NCI-H446 (cell line): ENCODE data around the gene RFX5.

Source experiments
- DNase-seq, 2 experiments: peaks; one replicate each; lab custom pipeline; 2025; lab: John Stamatoyannopoulos, UW

RFX5 gene

GRCh38 chr1:151325231-151325630, 21.8 kb downstream of the RFX5 start:
- no peak for DNase-seq

- DNase-seq = no peak
Measured at GRCh38 chr1:151324390-151324930, 22.6 kb downstream of the RFX5 start.

- no peak for DNase-seq
Measured at GRCh38 chr1:151318975-151319374, 28.1 kb downstream of the RFX5 start.

GRCh38 chr1:151315565-151316235, 31.4 kb downstream of the RFX5 start:
- no peak for DNase-seq

DNA sequence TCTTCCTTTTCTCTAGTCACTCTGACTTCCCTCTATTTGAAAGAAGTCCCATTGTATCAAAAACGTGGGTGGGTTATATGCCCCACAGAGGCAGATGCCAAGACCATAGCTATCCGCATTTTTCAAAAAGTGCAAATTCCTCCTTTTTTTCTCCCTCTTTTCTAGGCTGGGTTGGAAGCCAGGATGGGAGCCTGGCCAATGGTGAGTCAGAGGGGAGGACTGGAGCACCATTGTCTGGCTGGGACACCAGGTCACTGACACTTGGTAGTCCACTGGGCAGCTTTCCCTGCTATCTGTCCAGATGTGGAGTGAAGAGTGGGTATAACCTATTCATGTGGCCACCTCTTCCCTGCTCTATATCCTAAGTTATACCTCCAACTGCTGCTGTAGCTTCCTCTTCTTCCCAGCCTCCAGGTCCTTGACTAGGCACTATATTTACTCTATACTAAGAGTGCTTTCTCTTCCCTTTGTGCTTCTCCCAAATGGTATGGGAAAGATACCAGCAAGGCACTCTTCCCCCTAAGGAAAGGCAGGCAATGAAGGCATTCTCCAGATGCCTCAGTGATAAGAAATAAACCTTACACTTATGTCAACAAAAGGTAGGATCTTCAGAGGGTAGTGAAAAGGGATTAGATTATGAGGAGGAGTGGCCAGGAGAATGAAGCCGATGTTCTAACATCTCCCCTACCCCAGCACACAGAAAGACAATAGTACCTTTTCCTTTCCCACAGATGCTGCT, 32.7 kb downstream of the RFX5 start:
- DNase-seq = no peak

DNA sequence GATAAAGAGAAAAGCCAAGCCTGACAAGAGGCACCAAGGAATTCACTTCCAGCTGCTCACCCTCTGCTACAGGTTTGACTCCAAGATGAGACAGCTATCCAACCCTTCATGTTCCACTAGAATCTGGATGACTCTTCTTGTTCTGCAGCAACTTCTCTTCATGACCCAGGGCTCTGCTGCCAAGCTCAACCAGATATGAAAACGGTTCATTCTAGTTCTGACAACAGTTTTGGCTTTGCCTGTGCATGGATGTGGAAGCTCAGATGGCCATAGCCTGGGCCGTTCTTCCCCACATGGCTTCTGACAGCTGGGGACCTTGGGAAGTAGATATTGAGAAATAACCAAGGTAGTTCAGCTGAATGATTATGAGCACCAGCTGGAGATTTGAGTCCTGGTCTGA, 33.6 kb downstream of the RFX5 start:
- no peak for DNase-seq

GRCh38 chr1:151312826-151313225, 34.2 kb downstream of the RFX5 start:
- no peak for DNase-seq

- DNase-seq = no peak
Measured at GRCh38 chr1:151312411-151312810, 34.6 kb downstream of the RFX5 start.

- no peak for DNase-seq
Measured at GRCh38 chr1:151311589-151312331, 35.3 kb downstream of the RFX5 start.

DNA sequence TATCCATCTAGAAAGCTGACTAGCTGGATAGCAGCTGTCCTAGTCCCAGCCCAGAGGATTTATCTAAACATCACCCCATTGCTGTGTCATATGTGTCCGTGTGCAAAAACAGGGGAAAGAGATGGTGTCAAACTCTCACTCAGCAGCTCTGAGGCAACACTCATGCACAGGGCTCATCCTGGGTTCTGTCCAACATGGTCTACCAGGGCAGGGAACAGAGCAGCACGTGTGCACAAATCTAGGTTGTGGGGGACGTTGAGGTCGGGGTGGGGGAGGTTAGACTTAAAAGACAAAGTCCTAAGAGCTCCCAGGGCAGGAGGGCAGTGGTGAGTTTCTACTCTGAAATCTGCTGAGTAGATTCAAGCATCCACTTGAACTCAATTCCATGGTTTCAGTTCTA, 36.0 kb downstream of the RFX5 start:
- DNase-seq = no peak

DNA sequence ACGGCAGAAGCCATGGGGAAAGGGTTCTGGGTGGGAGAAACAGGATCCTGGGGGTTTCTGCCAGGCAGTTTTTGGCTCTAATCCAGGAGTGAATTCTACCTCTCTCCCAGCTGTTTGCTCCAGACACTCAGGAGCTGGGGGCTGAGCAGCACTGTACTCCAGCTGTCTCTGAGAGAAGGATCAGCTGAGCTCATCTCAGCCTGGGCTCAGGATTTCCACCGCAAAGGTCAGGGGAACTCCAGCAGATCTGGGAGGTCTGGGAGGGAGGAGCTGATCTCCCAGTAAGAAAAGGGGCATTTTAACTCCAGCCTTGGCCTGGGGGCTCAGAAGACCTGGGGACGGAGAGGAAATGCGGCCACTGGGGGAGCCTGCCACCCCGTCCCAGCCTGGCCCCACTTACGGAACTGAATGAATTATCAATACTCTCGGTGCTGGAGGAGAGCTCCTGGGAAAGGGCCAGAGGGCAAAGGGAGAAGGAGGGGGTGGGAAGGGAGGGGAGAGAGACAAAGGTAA, 37.2 kb downstream of the RFX5 start:
- no peak for DNase-seq

DNA sequence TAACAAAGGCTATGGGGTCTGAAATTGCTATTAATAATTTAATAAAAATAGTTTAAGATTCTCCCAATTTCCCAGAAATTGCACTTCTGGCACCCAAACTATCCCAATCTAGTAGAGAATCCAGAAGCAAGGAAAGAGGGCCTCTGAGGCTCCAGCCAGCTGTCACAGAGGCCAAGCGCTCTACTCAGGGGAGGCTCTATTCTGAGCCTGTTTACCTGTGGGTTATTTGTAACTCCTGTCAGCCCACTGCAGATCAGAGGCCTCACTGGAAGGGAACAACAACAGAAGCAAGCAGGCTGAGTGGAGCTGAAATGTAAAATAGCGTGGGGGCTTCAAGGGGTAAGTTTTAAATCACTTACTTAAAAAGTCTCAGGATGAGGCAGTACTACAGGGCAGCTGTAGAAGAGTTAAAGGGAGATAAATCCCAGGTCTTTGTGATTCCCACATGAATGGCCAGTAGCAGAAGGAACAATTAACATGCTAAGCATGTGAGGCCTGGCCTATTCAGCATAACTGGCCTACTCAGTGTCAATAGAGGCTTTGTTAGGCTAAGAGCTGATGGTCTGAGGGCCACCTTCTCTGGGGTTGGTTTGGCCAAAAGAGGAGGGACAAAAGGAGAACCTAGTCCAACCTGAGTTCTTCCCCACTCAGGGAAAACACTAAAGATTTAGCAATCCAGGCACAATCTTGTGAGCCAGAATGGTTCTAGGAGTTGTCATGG, 52.1 kb downstream of the RFX5 start:
- DNase-seq = no peak

- no peak for DNase-seq
Measured at GRCh38 chr1:151293093-151293492, 54.0 kb downstream of the RFX5 start.

DNA sequence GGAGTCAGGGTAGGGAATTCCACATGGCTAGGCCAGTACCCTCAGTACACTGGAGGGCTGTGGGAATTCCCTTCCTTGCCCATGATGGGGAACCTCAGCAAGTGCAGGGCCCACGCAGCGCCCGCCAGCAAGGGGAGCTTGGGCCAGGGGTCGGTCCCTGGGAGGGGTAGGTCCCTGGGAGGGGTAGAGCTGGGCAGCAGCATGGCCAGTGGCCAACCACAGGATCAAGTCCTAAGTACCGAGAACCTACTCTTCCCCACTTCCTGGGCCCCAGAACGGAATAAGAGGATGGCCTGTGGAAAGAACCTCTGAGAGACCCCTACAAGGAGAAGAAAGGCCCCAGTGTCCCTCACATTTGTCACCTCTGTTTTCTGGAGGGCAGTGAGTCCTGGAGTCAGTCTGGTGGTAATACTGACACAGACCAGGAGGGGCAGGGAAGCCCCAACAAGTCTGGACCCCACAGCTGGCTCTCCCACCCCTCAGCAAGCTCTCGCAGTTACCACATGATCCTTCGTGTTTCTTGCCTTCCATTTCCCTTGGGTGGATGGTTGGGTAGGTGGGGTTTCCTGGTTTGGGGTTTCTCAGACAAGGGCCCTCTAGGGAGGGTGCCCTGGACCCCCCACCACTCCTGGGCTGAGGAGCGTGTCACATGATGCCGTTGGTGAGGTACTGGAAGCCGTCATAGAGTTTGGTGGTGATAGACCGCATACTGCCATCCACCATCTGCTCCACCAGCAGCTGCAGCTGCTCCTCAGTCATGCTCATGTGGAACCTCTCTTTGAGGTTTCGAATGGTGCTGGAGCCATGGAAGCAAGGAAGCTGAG, 54.6 kb downstream of the RFX5 start:
- DNase-seq = no peak

DNA sequence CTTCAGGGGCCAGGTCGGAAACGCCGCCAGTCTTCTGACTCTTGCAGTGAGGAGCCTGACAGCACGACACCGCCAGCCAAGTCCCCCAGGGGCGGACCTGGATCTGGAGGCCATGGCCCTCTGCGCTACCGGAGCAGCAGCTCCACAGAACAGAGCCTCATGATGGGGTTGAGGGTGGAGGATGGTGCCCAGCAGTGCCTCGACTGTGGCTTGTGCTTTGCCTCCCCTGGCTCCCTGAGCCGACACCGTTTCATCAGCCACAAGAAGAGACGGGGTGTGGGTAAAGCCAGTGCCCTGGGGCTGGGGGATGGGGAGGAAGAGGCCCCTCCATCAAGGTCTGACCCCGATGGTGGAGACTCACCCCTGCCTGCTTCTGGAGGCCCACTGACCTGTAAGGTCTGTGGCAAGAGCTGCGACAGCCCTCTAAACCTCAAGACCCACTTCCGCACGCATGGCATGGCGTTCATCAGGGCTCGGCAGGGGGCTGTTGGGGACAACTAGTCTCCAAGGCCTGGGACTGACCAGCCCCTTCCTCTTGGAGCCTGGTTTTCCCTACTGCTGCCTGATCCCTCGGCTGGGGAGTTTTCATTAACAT, 56.2 kb downstream of the RFX5 start:
- DNase-seq = no peak
